Skeletal muscle satellite cell (primary cell): ENCODE measurements around the gene TRIO.

Experiments used
- H3K27me3 ChIP-seq: 2 replicates; pipeline ENCODE4 v1.7.0; 2013; ENCODE audit warnings: low read length; ENCODE audit not compliant: control insufficient read depth, insufficient read depth
- H3K36me3 ChIP-seq: 2 replicates; pipeline ENCODE4 v1.7.0; 2013; ENCODE audit warnings: mild to moderate bottlenecking, control low read depth, low read length; ENCODE audit not compliant: insufficient read depth
- H3K4me1 ChIP-seq: 2 replicates; pipeline ENCODE4 v1.7.0; 2013; ENCODE audit warnings: low read length; ENCODE audit not compliant: control insufficient read depth, insufficient read depth
- H3K4me2 ChIP-seq: 2 replicates; pipeline ENCODE4 v1.7.0; 2013; ENCODE audit warnings: mild to moderate bottlenecking, low read length
- H3K4me3 ChIP-seq: 2 replicates; pipeline ENCODE4 v1.7.0; 2013; ENCODE audit warnings: low read length
- H3K9ac ChIP-seq: 2 replicates; pipeline ENCODE4 v1.7.0; 2013; ENCODE audit warnings: mild to moderate bottlenecking, low read depth, low read length, moderate library complexity
- H3K9me3 ChIP-seq: replicated peaks from 2 replicates; pipeline ENCODE4 v1.7.0; 2013; ENCODE audit warnings: mild to moderate bottlenecking, control low read depth, low read length

The TRIO gene

DNA sequence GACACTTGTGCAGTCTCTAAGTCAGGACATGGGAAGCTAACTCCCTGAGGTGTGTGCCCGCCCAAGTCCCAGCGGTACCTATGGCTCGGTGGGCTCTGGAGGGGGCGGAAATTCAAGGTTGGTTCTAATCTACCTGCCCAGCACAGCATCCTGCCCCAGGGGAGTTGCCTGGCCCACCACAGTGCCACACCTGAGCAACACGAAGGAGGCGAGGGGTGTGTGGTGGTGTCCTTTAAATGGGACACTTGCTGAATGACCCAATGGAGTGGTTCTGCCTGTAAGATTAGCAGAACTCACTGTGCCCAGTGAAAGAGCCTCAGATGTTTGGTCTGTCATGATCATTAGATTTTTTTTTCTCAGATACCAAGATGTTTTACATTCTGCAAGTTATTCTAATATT, 367.7 kb downstream of the TRIO start:
- Histone ChIP-seq H3K9ac (no peak overlapping the region), H3K36me3 (peaks cover 43% of the 10 kb centered on the region), H3K4me3 (no peak overlapping the region), H3K9me3 (no peaks in the 10 kb centered on the region), H3K4me2 (no peak overlapping the region), H3K27me3 (no peaks in the 10 kb centered on the region), H3K4me1 (no peaks in the 10 kb centered on the region)

DNA sequence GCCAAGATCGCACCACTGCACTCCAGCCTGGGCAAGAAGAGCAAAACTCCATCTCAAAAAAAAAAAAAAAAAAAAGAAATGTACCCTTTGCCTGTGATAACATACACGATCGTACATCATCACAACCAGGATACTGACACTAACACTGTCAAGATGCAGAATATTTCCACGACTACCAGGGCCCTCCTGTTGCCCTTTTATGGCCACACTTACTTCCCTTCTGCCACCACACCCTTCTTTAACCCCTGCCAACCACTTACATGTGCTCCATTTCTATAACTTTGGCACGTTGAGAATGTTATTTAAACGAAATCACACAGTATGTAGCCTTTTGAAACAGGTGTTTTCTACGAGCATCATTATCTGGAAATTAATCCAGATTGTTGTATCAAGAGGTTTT, 369.4 kb downstream of the TRIO start:
- Histone ChIP-seq H3K9ac (no peak overlapping the region), H3K4me3 (no peak overlapping the region), H3K4me2 (no peak overlapping the region), H3K9me3 (no peaks in the 10 kb centered on the region), H3K4me1 (no peaks in the 10 kb centered on the region), H3K27me3 (no peaks in the 10 kb centered on the region), H3K36me3 (peaks cover 26% of the 10 kb centered on the region)

DNA sequence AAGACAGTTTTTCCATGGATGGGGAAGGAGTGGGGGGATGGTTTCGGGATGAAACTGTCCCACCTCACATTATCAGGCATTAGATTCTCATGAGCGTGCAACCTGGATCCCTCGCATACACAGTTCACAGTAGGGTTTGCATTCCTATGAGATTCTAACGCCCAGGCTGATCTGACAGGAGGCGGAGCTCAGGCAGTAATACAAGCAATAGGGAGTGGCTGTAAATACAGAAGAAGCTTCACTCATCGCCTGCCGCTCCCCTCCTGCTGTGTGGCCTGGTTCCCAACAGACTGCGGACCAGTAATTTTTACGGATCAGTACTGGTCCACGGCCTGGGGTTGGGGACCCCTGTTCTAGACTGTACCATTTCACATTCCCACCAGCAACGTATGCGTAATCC, 370.1 kb downstream of the TRIO start:
- Histone ChIP-seq H3K9me3 (no peaks in the 10 kb centered on the region), H3K4me3 (no peak overlapping the region), H3K4me1 (no peaks in the 10 kb centered on the region), H3K9ac (no peak overlapping the region), H3K27me3 (no peaks in the 10 kb centered on the region), H3K36me3 (peaks cover 19% of the 10 kb centered on the region), H3K4me2 (no peak overlapping the region)

DNA sequence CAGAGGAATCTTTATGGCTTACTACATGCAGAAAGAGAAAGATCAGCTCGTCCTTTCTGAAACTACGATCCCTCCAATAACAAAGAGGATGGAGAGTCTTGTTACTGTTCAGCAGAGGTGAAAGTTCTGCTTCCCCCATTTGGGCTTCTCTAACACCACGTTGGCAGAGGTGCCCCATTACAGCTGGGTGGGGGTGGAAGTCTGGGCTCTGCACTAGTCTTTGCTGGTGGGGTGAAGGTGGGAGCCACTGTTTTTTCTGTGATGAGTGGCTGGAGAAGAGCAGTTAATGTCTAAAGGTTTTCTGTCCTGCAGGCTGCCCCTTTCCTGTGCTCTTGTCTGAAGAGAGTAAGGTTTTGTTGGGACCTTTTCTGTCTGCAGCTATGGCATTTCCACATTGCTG, 373.8 kb downstream of the TRIO start:
- Histone ChIP-seq H3K27me3 (no peaks in the 10 kb centered on the region), H3K4me3 (no peak overlapping the region), H3K4me1 (no peaks in the 10 kb centered on the region), H3K36me3 (no peaks in the 10 kb centered on the region), H3K9me3 (no peaks in the 10 kb centered on the region), H3K9ac (no peak overlapping the region), H3K4me2 (no peak overlapping the region)

DNA sequence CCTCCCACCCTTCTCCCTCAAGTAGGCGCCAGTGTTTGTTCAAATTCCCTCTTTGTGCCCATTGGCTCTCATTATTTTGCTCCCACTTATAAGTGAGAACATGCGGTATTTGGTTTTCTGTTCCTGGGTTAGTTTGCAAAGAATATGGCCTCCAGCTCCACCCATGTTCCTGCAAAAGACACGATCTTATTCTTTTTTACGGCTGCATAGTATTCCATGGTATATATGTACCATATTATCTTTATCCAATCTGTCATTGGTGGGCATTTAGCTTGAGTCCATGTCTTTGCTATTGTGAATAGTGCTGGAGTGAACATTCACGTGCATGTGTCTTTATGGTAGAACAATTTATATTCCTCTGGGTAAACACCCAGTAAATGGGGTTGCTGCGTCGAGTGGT, 375.5 kb downstream of the TRIO start:
- Histone ChIP-seq H3K4me1 (no peaks in the 10 kb centered on the region), H3K9me3 (no peaks in the 10 kb centered on the region), H3K27me3 (peaks cover 4% of the 10 kb centered on the region), H3K4me3 (no peak overlapping the region), H3K36me3 (no peaks in the 10 kb centered on the region), H3K4me2 (no peak overlapping the region), H3K9ac (no peak overlapping the region)

DNA sequence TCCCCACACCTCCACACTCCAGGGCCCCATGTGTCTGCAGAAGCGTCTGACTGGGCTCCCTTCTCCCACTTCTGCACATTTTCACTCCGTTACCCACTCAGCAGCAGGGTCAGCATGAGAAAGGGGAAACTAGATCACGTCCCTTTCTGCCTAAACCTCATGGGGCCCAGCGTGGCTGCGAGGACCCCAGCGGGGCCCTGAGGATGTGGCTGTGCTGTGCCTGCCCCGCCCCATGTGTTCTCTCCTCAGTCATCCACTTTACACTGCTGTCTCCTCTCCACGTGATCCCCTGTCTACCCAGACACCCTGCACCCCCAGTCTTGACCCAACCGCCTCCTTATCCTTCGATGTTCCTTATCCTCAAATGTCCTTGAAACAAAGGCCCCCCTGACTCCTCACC, 378.6 kb downstream of the TRIO start:
- Histone ChIP-seq H3K27me3 (peaks cover 4% of the 10 kb centered on the region), H3K4me2 (no peak overlapping the region), H3K9me3 (no peaks in the 10 kb centered on the region), H3K4me1 (no peaks in the 10 kb centered on the region), H3K36me3 (no peaks in the 10 kb centered on the region), H3K4me3 (no peak overlapping the region), H3K9ac (no peak overlapping the region)

DNA sequence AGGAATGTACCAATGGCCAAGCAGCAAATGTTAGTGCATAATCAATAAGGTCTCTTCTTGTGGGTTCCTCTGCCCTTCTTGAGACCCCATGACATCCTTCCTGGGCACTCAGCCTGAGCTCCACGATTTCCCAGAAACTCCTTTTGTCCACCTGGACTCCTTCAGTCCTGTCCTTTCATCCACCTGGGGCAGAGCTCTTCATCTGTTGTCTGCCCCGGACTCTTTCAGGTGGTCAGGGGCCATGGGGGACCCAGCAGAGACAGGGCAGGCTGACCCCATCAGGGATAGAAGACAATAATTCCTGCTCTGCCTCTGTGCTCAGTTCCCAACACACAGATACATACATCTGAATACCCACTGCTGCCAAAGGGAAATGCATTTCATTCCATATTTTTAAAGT, 379.6 kb downstream of the TRIO start:
- Histone ChIP-seq H3K9me3 (no peaks in the 10 kb centered on the region), H3K4me3 (no peak overlapping the region), H3K4me1 (no peaks in the 10 kb centered on the region), H3K9ac (no peak overlapping the region), H3K36me3 (no peaks in the 10 kb centered on the region), H3K4me2 (no peak overlapping the region), H3K27me3 (peaks cover 4% of the 10 kb centered on the region)

DNA sequence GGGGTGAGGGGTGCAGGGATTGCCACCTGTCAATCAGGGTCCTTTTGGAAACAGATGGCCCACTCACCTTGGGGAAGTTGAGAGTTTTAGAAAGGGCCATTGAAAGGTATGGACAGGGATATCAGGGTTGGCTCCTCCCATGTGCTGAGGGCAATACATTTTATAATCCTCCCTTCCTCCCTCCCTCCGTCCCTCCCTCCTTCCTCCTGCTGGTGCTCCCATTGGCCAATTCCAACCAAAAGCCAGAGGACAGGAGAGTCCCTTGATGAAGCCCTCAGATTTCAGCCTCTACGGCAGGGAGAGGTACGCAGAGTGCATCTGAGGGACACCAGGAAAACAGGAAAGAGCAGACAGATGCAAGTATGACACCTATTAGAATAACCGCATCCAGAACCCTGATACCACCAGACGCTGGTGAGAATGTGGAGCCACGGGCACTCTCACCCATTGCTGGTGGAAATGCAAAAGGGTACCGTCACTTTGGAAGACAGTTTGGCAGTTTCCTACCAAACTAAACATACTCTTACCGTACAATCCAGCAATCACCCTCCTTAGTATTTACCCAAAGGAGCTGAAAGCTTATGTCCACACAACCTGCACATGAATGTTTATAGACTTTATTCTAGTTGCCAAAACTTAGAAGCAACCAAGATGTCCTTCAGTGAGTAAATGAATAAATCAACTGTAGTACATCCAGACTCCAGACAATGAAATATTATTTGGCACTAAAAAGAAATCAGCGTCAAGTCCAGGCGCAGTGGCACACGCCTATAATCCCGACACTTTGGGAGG, 380.3 kb downstream of the TRIO start:
- no peak overlapping the region for H3K4me2 ChIP-seq
- no peaks in the 10 kb centered on the region for H3K9me3 ChIP-seq
- H3K9ac ChIP-seq: no peak overlapping the region
- H3K4me3 ChIP-seq: no peak overlapping the region
- H3K27me3 ChIP-seq: peaks cover 4% of the 10 kb centered on the region
- H3K36me3 ChIP-seq: no peaks in the 10 kb centered on the region
- no peaks in the 10 kb centered on the region for H3K4me1 ChIP-seq

DNA sequence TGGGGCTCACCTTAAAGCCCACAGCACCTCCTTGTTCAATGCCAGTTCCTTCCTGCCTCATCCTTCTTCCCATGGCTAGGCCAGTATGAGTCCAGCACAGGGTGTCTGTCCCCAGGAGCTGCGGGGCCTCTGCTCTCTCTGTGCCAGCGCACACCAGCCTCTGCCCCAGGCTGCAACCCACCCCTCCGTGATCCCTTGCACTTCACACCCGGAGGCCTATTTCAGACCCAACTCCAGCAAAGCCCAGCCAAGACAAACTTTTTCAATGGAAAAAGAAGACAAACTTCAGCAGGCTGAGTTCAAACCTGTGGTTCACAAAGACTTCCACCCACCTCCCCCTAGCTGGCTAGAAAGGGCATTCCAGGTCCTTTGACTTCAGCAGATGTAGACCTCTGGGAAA, 382.3 kb downstream of the TRIO start:
- H3K9ac ChIP-seq: no peak overlapping the region
- H3K4me1 ChIP-seq: no peaks in the 10 kb centered on the region
- no peaks in the 10 kb centered on the region for H3K36me3 ChIP-seq
- H3K4me2 ChIP-seq: no peak overlapping the region
- H3K27me3 ChIP-seq: peaks cover 4% of the 10 kb centered on the region
- no peaks in the 10 kb centered on the region for H3K9me3 ChIP-seq
- no peak overlapping the region for H3K4me3 ChIP-seq

DNA sequence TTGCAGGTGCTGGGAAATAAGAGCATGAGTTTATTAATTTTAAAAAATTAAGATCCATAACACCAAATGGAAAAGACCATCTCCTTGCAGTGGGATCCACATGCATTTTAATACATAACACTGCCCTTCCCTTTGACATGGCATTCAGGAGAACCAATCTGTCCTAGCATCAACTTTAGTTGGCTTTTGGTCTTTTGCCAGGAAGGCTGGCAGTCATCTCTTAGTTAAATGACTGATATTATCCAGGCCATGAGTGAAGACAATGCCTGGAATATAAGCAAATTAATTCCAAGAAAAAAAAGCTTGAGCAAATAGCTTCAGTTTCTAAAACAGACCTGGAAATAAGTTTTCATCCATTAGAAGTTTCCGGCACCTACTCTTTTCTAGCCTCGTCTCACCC, 383.4 kb downstream of the TRIO start:
- Histone ChIP-seq H3K9me3 (no peaks in the 10 kb centered on the region), H3K27me3 (peaks cover 11% of the 10 kb centered on the region), H3K4me3 (no peak overlapping the region)

DNA sequence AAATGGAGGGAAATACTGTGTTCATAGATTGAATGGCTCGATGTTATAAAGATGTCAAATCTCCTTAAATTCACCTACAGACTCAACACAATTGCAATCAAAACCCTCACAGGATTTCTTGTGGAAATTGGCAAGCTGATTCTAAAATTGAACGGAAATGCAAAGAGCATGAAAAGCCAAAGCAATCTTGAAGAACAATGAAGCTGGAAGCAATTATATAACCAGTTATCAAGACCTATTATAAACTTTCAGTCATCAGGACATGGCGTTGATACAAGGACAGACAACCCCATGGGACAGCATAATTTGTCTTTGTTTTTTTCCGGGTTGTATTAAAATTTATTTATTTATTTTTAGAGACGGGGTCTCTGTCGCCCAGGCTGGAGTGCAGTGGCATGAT, 385.0 kb downstream of the TRIO start:
- peaks cover 22% of the 10 kb centered on the region for H3K27me3 ChIP-seq
- no peaks in the 10 kb centered on the region for H3K4me1 ChIP-seq
- no peak overlapping the region for H3K9ac ChIP-seq
- no peak overlapping the region for H3K4me3 ChIP-seq
- H3K36me3 ChIP-seq: no peaks in the 10 kb centered on the region
- no peak overlapping the region for H3K4me2 ChIP-seq
- H3K9me3 ChIP-seq: no peaks in the 10 kb centered on the region

More for the DNA sequence above, 383.4 kb downstream of the TRIO start:
- Histone ChIP-seq H3K4me1 (no peaks in the 10 kb centered on the region), H3K36me3 (no peaks in the 10 kb centered on the region), H3K4me2 (no peak overlapping the region), H3K9ac (no peak overlapping the region)

DNA sequence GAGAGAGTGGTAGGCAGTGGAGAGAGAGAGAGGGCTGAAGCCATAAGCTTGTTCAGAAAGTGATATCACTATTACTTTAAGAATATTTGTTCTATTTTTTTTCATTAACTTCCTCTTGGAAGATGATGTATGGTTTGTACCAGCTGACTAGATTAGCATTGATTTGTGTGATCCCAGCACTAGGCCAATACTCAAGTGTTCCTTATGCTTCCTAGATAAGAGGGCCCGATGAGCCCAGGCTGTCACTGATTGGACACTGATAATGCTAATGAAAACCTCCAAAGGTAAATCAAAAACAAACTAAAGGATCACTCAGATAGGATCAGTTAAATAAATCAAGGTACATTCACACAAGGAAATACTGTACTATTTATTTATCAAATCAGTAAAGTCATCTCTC, 385.8 kb downstream of the TRIO start:
- H3K4me2 ChIP-seq: no peak overlapping the region
- H3K27me3 ChIP-seq: peaks cover 17% of the 10 kb centered on the region
- no peak overlapping the region for H3K9ac ChIP-seq
- H3K9me3 ChIP-seq: no peaks in the 10 kb centered on the region
- no peaks in the 10 kb centered on the region for H3K36me3 ChIP-seq
- no peaks in the 10 kb centered on the region for H3K4me1 ChIP-seq
- H3K4me3 ChIP-seq: no peak overlapping the region
